HAP-1 (cell line): ENCODE results near the gene PGC.
A peak's percentile ranks its signal among the peaks of the same experiment; 100 is the strongest.

Source experiments
- DNase-seq, 2 experiments: peaks; one replicate each; pipeline ENCODE4 v3.0.0-alpha.2; 2016 to 2020; ENCODE audit warnings: low spot score in 2 of 2
- H3K27me3 ChIP-seq: fragments of 250-450 bp; sonication (Bioruptor Pico); 2 replicates; pipeline ENCODE4 v1.5.1; 2020; ENCODE audit warnings: low read depth, mild to moderate bottlenecking, moderate library complexity
- H3K36me3 ChIP-seq: fragments of 250-450 bp; sonication (Bioruptor Pico); replicated peaks from 2 replicates; pipeline ENCODE4 v1.5.1; 2020; ENCODE audit warnings: mild to moderate bottlenecking
- H3K4me1 ChIP-seq: fragments of 250-450 bp; sonication (Bioruptor Pico); 2 replicates; pipeline ENCODE4 v1.5.1; 2020; ENCODE audit warnings: mild to moderate bottlenecking
- H3K4me3 ChIP-seq: fragments of 250-450 bp; sonication (Bioruptor Pico); 2 replicates; pipeline ENCODE4 v1.5.1; 2020; ENCODE audit warnings: mild to moderate bottlenecking, moderate library complexity
- H3K9me3 ChIP-seq: fragments of 250-450 bp; sonication (Bioruptor Pico); 2 replicates; pipeline ENCODE4 v1.5.1; 2020; ENCODE audit warnings: mild to moderate bottlenecking, moderate library complexity
- in situ Hi-C: fragments of 300-500 bp; cut with MboI; formaldehyde crosslinking; loops from 3 replicates; pipeline ENCODE4 v1.14.3; 2020; ENCODE audit warnings: low sequenced_read_pairs, inconsistent platforms, mixed read lengths

The PGC gene

DNA sequence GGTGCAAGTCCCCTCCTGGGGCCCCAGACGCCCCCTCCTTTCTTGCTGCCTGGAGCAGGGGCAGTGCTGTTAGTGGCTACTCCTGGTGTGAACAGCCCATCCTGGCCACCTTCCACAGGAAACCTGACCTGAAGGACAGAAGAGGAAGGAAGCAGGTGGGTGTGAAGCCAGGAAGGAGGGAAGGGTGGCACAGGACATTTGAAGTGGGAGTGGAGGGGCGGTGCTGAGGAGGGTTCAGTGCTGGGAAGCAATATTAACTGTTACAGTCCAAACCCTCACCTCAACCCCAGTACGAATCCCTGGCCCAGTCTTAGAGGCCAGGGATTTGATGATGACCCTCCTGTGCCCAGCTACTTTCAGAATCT, 34.2 kb upstream of the PGC start:
- Histone ChIP-seq H3K4me3 (peak overlapping the region; percentile 53), H3K4me1 (peaks cover 15% of the 10 kb centered on the region), H3K27me3 (no peaks in the 10 kb centered on the region), H3K9me3 (no peaks in the 10 kb centered on the region), H3K36me3 (0 out of 2 replicates have a peak, but pooled peaks cover 2% of the 10 kb centered on the region)
- in situ Hi-C loops = loop anchor here (5.0 kb wide), 1 partner anchor 261 kb away; no protein-coding TSS in a partner anchor
- no peak for DNase-seq

DNA sequence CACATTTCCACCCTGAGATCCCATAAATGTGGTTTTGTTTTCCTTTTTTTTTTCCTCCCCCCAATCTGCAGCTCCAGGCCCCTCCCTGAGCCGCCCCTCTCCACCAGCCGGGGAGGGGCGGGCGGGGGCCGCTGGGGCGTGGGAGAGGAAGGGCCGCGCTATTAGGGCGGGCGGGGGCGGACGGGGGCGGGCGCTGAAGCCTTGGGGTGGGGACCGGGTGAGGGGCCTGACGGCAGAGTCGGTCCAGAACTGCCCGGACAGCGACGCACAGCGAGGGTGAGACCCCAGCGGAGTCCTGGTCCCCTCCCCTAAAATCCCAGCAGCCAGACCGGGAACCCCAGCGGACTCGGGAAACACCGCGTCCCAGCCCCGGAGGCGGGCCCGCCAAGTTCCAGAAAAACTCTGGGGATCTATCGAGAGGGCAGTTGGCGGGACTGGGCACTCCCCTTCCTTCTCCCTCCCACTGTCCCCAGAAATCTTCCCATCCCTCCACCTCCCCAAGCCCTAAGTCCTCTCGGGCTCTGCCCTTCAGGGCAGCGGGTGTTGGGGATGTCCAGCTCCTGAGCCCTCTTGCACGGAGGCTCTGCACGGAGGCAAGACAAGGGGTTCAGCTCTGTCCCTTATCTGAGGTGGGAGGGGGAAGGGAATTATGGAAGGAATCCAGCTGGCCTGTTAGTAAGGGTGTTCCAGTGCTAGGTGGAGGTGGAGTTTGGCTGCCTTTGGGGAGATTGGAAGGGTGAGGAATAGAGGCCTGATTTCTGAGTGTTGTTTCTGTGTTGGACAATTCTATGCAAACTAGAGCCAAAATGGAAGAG, 33.6 kb upstream of the PGC start, which contains the start of gene PRICKLE4:
TSS of gene PRICKLE4 (plus strand) at position 232 of the 815 bp plus-strand sequence. CDS start 2,692 bp downstream, outside the sequence.
- Histone ChIP-seq H3K4me1 (peaks cover 12% of the 10 kb centered on the region), H3K4me3 (peak within 1 kb of the TSS; percentile 53), H3K9me3 (no peaks in the 10 kb centered on the region), H3K27me3 (no peaks in the 10 kb centered on the region), H3K36me3 (peaks cover 5% of the 10 kb centered on the region)
- peak; percentile 5 to 56 for DNase-seq
- in situ Hi-C loops = loop anchor here (5.0 kb wide), 1 partner anchor 262 kb away; no protein-coding TSS in a partner anchor

DNA sequence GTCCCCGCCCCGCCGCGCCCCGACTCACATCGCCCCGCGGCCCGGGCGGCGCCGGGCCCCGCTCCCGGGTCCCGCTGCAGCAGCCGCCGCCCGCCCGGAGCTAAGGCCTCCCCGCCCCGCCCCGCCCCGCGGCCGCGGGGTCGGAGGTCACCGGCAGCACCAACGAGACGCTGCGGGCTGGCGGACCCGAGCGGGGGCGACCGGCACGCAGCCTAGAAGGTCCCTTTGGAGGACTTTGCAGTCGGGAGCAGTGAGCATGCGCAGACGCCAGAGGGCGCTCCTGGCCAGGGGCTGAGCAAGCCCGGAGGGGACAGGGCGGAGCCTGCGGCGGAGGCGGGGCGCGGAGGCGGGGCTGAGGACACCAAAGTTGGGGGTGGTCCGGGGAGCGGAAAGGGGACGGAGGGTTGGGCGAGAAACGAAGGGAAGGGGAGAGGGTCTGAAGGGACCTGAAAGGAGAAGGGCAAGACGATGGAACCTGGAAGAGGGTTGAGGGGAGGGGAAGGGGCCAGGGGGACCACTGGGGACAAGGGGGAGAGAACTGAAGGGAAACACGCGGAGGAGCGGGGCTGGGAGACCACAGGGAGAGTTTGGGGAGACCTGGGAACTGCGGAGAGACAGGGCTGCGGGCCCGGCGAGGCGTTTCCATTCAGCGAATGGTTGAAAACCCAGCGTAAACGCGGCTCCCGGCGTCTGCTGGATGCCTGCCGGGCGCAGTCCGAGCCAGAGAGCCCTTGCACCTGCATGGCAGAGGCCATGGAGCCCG, 32.8 kb upstream of the PGC start, which contains the start of gene FRS3:
TSS of gene FRS3 (minus strand) at position 113 of the 763 bp plus-strand sequence. CDS start 2,913 bp downstream, outside the sequence.
- in situ Hi-C loops = loop anchor here (5.0 kb wide), 1 partner anchor 262 kb away; no protein-coding TSS in a partner anchor
- Histone ChIP-seq H3K36me3 (peaks cover 13% of the 10 kb centered on the region), H3K4me1 (peaks cover 12% of the 10 kb centered on the region), H3K9me3 (no peaks in the 10 kb centered on the region), H3K4me3 (peak within 1 kb of the TSS; percentile 53), H3K27me3 (no peaks in the 10 kb centered on the region)
- peak; percentile 84 to 99 for DNase-seq

DNA sequence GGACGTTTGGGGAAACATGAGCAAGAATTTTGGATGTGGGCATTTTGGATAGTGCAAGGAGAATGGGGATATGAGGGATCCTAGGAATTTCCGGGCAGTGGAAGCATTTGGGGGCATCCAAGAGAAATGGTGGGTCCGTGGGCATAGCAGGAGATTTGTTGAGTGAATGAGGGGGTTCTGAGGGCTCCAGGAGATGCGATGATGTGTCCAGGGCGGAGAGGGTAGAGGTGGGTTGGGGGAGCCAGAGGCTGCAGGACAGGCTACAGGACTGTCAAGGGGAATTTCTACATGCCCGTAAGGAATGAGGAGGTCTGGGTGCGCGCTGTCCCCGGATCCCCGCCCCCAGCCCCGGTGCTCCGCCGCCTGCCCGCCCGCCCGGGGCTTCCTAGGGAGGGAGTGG, 32.1 kb upstream of the PGC start:
- H3K27me3 ChIP-seq = no peaks in the 10 kb centered on the region

DNA sequence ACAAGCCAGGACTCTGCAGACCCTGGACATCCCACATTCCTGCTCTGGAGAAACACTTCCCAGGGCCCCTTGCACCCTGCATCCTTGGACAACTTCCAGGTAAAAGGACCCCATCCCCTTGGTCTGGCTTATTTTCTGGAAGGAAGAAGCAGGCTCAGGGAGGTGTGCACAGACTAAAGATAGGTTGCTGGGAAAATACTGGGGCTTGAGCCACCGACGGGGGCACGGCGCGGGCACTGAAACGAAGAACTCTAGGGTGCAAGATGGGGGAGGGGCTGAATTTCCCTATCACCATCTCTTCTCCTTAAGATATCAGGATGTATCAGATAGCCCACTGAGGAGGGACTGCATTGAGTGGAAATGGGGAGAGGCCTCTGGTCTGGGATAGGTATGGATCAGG, 31.7 kb upstream of the PGC start:
- in situ Hi-C loops = no loop called here
- no peaks in the 10 kb centered on the region for H3K27me3 ChIP-seq
- DNase-seq = no peak
- no peaks in the 10 kb centered on the region for H3K9me3 ChIP-seq
- peaks cover 12% of the 10 kb centered on the region for H3K4me1 ChIP-seq
- H3K4me3 ChIP-seq = peak overlapping the region; percentile 49
- peaks cover 20% of the 10 kb centered on the region for H3K36me3 ChIP-seq

More for the DNA sequence above, 32.1 kb upstream of the PGC start:
- H3K4me3 ChIP-seq = peak overlapping the region; percentile 49
- no peak for DNase-seq
- H3K4me1 ChIP-seq = peaks cover 12% of the 10 kb centered on the region
- in situ Hi-C loops = no loop called here
- no peaks in the 10 kb centered on the region for H3K9me3 ChIP-seq
- H3K36me3 ChIP-seq = peaks cover 19% of the 10 kb centered on the region

DNA sequence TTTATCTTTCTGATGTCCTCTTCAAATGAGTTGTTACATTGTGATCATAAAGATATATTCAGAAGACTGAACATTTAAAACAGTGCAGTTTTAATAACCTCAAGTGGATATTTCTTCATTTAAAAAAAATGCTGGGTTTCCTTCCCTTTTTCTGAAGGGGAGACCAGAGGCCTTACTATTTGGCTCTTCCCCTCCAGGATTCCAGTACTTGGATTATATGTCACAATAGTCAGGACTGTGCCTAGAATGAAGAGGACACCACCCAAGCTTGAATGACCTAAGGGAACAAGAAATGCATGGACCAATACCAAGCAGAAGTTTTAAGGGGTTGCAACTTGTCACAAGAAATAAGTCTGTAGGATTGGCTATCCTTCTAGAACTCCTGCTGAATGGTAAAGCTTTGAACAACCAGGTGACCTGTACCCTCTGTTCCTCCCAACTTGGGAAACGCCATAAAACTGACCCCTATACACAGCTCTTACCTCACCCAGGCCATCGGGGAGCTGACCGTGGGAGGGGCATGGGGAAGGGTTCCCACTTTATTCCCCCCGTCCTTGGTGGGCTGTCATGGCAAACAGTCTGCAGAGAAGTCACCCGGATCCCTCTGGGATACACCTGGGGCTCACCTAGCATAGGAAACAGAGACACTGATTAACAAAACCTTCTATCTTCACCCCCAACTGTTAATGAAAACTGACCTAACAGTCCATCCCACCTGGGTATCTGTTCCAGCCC, 30.5 kb upstream of the PGC start:
- Histone ChIP-seq H3K9me3 (no peaks in the 10 kb centered on the region), H3K27me3 (no peaks in the 10 kb centered on the region), H3K36me3 (peaks cover 20% of the 10 kb centered on the region), H3K4me3 (no peak overlapping the region), H3K4me1 (peaks cover 12% of the 10 kb centered on the region)
- in situ Hi-C loops = no loop called here
- DNase-seq = no peak

DNA sequence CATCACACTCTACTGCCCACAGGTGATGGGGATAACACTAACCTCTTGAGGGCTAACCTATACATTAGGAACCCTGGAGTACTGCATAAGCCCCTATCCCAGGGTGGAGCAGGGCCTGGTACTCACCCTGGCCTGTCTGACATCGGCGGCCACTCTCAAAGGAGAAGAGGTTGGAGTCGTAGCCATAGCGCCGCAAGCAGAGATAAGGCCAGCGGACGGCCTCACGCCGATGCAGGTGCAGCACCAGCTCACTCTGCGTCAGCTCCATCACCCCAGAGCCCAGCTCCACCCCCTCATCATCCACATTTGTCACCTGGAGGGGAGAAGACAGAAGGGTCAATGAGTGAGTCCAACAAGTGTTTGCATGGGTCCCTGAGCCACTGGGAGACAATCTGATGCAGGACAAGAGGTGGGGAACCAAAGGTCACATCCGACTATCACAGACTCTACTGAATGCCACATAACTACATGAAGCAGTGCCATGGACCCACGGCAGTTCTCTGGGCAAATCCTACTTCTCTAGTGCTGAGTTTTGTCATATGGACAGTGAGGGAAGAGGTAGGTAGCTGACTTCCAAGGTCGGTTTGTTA, 28.2 kb upstream of the PGC start:
- no peak for DNase-seq
- Histone ChIP-seq H3K9me3 (no peaks in the 10 kb centered on the region), H3K4me1 (peaks cover 6% of the 10 kb centered on the region; the same call in 1 of the 2 replicates), H3K36me3 (peaks cover 33% of the 10 kb centered on the region), H3K27me3 (no peaks in the 10 kb centered on the region), H3K4me3 (no peak overlapping the region)
- in situ Hi-C loops = no loop called here

DNA sequence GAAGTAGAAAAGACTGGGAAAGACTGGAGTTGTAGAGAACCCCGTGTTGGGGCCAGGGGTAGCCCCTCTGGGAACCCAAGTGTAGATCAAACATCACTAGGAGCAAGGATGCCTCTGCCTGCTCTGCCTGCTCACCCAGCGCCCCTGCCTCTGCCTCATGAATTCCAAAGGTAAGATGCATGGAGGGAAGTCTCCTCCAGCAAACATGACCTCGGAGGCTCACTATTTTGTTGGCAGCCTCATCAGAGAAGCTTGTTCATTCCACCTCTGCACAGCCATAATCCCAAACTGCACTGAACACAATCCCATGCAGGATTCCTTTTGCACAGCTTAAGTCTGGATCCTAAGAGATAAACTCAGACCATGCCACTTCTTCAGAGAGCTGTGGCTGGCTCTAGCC, 27.6 kb upstream of the PGC start:
- in situ Hi-C loops = no loop called here
- peaks cover 33% of the 10 kb centered on the region for H3K36me3 ChIP-seq
- peaks cover 6% of the 10 kb centered on the region; the same call in 1 of the 2 replicates for H3K4me1 ChIP-seq
- H3K9me3 ChIP-seq = no peaks in the 10 kb centered on the region
- no peak overlapping the region for H3K4me3 ChIP-seq
- H3K27me3 ChIP-seq = no peaks in the 10 kb centered on the region
- DNase-seq = no peak

DNA sequence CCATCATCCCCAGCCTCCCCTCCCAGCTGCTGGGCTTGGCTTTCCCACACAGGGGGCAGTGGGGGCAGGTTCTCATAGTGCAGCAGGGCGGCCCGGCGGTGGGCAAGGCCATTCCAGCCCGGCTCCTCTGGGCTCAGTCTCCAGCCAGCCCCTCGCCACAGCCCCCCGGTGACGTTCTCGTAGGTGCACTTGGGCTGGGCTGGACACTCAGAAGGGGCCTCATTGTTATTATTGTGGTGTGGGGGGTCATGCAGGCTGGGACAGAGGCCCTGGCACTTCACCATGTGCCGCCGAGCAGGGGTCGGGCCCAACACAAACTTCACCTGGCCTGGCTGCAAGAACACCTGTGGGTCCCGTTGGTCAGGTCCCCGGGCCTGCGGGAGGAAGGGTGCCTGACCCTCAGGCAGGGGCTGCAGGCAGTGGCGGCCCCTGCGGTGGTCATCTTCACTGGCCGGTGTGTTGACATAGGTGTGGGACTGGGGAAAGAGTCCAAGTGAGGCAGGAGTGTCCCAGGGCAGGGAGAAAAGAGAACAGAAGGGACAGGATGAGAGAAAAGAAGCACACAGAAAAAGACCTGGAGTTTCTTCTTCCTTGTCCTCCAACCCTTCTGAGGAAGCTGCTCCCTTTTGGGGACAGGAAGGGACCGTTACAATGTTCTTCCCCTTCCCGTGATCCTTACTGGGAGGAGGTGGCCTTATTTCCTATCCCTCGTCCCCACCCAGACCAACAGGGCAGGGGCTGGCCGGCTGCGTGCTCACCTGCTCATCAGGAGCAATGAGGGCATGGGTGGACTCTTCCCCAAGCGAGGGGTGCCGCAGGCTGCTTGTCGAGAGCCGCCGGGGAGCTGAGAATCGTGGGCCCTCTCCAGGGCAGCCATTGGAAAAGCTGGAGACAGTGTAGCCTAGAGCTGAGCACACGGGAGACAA, 24.1 kb upstream of the PGC start:
- Histone ChIP-seq H3K4me1 (no peaks in the 10 kb centered on the region), H3K9me3 (no peaks in the 10 kb centered on the region), H3K27me3 (no peaks in the 10 kb centered on the region), H3K36me3 (peaks cover 31% of the 10 kb centered on the region), H3K4me3 (no peak overlapping the region)
- no peak for DNase-seq
- in situ Hi-C loops = no loop called here

DNA sequence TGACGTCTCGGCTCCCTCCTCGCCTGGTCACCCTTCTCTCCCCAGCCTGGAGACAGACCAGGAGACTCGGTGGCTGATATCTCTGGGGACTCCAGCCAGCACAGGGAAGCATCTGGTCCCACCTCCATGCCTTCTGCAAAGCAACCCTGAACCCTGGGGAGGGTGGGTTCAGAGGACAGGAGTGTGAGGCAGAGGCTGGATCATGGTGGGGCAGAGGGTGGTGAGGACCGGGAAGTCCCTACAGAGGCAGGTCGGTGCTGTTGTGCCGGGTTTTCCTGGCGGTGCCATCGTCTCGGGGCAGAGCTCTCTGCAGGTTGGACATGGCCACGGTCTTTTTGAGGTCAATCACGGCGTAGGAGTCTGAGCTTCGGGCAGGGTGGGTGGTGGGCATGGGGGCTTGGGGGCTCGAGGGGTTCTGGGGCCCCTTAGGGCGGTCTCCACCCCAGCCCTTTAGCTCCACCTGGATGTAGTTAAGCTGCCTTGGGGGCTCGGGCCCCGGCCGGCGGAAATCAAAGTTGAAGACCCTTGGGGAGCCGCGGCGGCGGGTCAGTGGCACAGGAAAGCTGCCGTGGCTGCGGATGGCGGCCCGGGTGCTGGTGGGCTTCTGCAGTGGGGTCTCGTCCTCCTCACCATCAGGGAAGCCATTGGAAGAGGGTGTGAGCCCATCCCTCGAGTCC, 23.3 kb upstream of the PGC start:
- no peaks in the 10 kb centered on the region for H3K4me1 ChIP-seq
- peaks cover 26% of the 10 kb centered on the region for H3K36me3 ChIP-seq
- H3K4me3 ChIP-seq = no peak overlapping the region
- no peak for DNase-seq
- in situ Hi-C loops = no loop called here
- H3K9me3 ChIP-seq = no peaks in the 10 kb centered on the region
- no peaks in the 10 kb centered on the region for H3K27me3 ChIP-seq

DNA sequence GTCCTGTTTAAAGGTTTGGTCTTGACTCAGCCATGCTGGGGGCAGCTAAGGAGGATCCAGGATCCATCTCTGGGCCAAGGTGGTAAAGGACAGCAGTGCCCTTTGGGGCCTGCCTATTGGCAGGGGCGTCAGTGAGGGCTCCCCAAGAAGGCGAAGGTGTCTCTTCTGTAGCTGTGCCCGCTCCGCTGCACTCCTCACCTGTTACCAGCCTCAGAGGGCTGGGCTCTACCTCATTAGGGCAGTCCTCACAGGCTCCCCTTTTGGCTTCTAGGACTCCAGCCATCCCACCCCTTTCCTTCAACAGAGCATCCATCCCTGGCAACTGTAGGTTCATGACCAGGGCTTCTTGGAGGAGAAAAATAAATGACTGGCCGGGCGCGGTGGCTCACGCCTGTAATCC, 22.2 kb upstream of the PGC start:
- H3K27me3 ChIP-seq = no peaks in the 10 kb centered on the region
- H3K4me1 ChIP-seq = no peaks in the 10 kb centered on the region
- no peak overlapping the region for H3K4me3 ChIP-seq
- in situ Hi-C loops = no loop called here
- H3K9me3 ChIP-seq = no peaks in the 10 kb centered on the region
- DNase-seq = no peak
- peaks cover 14% of the 10 kb centered on the region for H3K36me3 ChIP-seq
